Common myeloid progenitor, CD34-positive (primary cell): ENCODE results near the gene NSG1.
"Not testable (repeated sequence)": the region's sequence is repeated elsewhere in the genome, so short reads cannot be mapped to it uniquely, and the experiment has no call there.

Experiments used
- CTCF ChIA-PET: fragments of 350-600 bp; sonication (Branson Sonifier 250); formaldehyde crosslinking; loops from one replicate; lab custom pipeline; 2021; ENCODE audit warnings: antibody characterized with exemption; lab: Charles Lee
- POLR2A ChIA-PET: fragments of 350-600 bp; sonication (Branson Sonifier 250); formaldehyde crosslinking; loops from one replicate; lab custom pipeline; 2021; ENCODE audit warnings: antibody characterized with exemption; lab: Charles Lee
- DNase-seq, 3 donors: peaks; one replicate each; pipeline versions ENCODE4 v3.0.0 to v3.0.0-alpha.2; 2013
- H3K27ac ChIP-seq, 2 experiments: 1 replicate in 1 of 2; 2 replicates in 1 of 2; pipeline ENCODE4 v1.7.0; 2013; ENCODE audit warnings: inconsistent platforms in 2 of 2, low read length in 2 of 2, mild to moderate bottlenecking in 2 of 2, low read depth in 1 of 2, moderate library complexity in 1 of 2; ENCODE audit not compliant: severe bottlenecking in 2 of 2, insufficient read depth in 1 of 2, poor library complexity in 1 of 2
- H3K27me3 ChIP-seq, 5 experiments: replicated peaks in 2 of 5; 1 replicate in 3 of 5; 2 replicates in 2 of 5; pipeline versions ENCODE4 v1.6.1 to v1.7.0; 2013; ENCODE audit warnings: low read length in 4 of 5, mild to moderate bottlenecking in 2 of 5, moderate library complexity in 2 of 5, inconsistent platforms in 1 of 5; ENCODE audit not compliant: insufficient read depth in 5 of 5, control insufficient read depth in 4 of 5
- H3K36me3 ChIP-seq, 4 experiments: 1 replicate in 2 of 4; 2 replicates in 2 of 4; pipeline versions ENCODE4 v1.6.1 to v1.7.0; 2013; ENCODE audit warnings: low read length in 3 of 4, control low read depth in 1 of 4, mild to moderate bottlenecking in 1 of 4; ENCODE audit not compliant: control insufficient read depth in 4 of 4, insufficient read depth in 4 of 4
- H3K4me1 ChIP-seq, 4 experiments: 1 replicate in 3 of 4; 2 replicates in 1 of 4; pipeline versions ENCODE4 v1.6.1 to v1.7.1; 2013; ENCODE audit warnings: low read length in 3 of 4, mild to moderate bottlenecking in 3 of 4, control low read depth in 1 of 4, inconsistent platforms in 1 of 4, moderate library complexity in 1 of 4; ENCODE audit not compliant: control insufficient read depth in 4 of 4, insufficient read depth in 4 of 4; ENCODE audit errors: control extremely low read depth in 1 of 4
- H3K4me3 ChIP-seq, 7 experiments: 1 replicate in 4 of 7; 2 replicates in 3 of 7; pipeline versions ENCODE4 v1.5.1 to v1.7.0; 2013; ENCODE audit warnings: mild to moderate bottlenecking in 7 of 7, low read length in 6 of 7, moderate library complexity in 6 of 7, inconsistent platforms in 2 of 7, low read depth in 2 of 7, control low read depth in 1 of 7; ENCODE audit not compliant: insufficient read depth in 4 of 7, control insufficient read depth in 1 of 7; ENCODE audit errors: extremely low read depth in 1 of 7
- H3K9me3 ChIP-seq, 5 experiments: 1 replicate in 4 of 5; 2 replicates in 1 of 5; pipeline versions ENCODE4 v1.6.1 to v1.7.1; 2013; ENCODE audit warnings: low read length in 4 of 5, mild to moderate bottlenecking in 2 of 5, inconsistent platforms in 1 of 5, low read depth in 1 of 5, moderate library complexity in 1 of 5; ENCODE audit not compliant: control insufficient read depth in 4 of 5, insufficient read depth in 2 of 5; ENCODE audit errors: control extremely low read depth in 1 of 5
- WGBS: methylation state at CpG from one replicate; pipeline ENCODE4 v1.1.5; 2013; ENCODE audit not compliant: insufficient coverage; 5-methylcytosine and 5-hydroxymethylcytosine counted together

Gene NSG1

GRCh38 chr4:4421356-4421755, 34.5 kb downstream of the NSG1 start:
- no peak overlapping the region for H3K4me3 ChIP-seq
- H3K27ac ChIP-seq = no peak overlapping the region
- peaks cover 0 to 54% (median 26%) of the 10 kb centered on the region in 4 experiments for H3K36me3 ChIP-seq
- ChIA-PET CTCF (no interaction called here), POLR2A (no interaction called here)
- no peaks in the 10 kb centered on the region for H3K9me3 ChIP-seq
- no peak for DNase-seq
- 89% methylated on average over 7 of the region's 11 CpGs for WGBS
- H3K27me3 ChIP-seq = no peaks in the 10 kb centered on the region
- no peaks in the 10 kb centered on the region for H3K4me1 ChIP-seq

GRCh38 chr4:4422117-4422516, 35.2 kb downstream of the NSG1 start:
- H3K9me3 ChIP-seq, H3K27me3 ChIP-seq, DNase-seq, H3K27ac ChIP-seq, CTCF ChIA-PET, POLR2A ChIA-PET, H3K4me3 ChIP-seq, H3K4me1 ChIP-seq: not testable (repeated sequence)
- peaks cover 0 to 51% (median 26%) of the 10 kb centered on the region in 4 experiments for H3K36me3 ChIP-seq
- 100% methylated on average over 7 of the region's 7 CpGs for WGBS

GRCh38 chr4:4422856-4423499, 36.1 kb downstream of the NSG1 start:
- Histone ChIP-seq H3K4me3 (no peak overlapping the region), H3K36me3 (peaks cover 0 to 51% (median 30%) of the 10 kb centered on the region in 4 experiments), H3K27me3 (no peaks in the 10 kb centered on the region), H3K9me3 (no peaks in the 10 kb centered on the region), H3K27ac (no peak overlapping the region), H3K4me1 (no peaks in the 10 kb centered on the region)
- 93% methylated on average over 6 of the region's 12 CpGs for WGBS
- ChIA-PET POLR2A (no interaction called here), CTCF (interaction anchor here (0.5 to 1.5 kb wide), 2 partner anchors 10 to 11 kb away, joined by 3 to 4 read pairs; no protein-coding TSS in a partner anchor)
- no peak for DNase-seq

- ChIA-PET CTCF (interaction anchor here (1.5 kb wide), 1 partner anchor 10 kb away, joined by 3 read pairs; no protein-coding TSS in a partner anchor), POLR2A (no interaction called here)
- no peak for DNase-seq
- H3K4me3 ChIP-seq = no peak overlapping the region
- H3K36me3 ChIP-seq = peaks cover 2 to 46% (median 31%) of the 10 kb centered on the region in 4 experiments
- H3K27me3 ChIP-seq = no peaks in the 10 kb centered on the region
- H3K27ac ChIP-seq = no peak overlapping the region
- H3K4me1 ChIP-seq = no peaks in the 10 kb centered on the region
- WGBS = 98% methylated on average over 6 of the region's 9 CpGs
- H3K9me3 ChIP-seq = no peaks in the 10 kb centered on the region
These were observed 37.0 kb downstream of the NSG1 start for GRCh38 chr4:4423706-4424498.

GRCh38 chr4:4424499-4425115, 37.7 kb downstream of the NSG1 start:
- CTCF ChIA-PET = interaction anchor here (0.8 kb wide), 2 partner anchors 12 to 29 kb away, joined by 3 read pairs; no protein-coding TSS in a partner anchor
- WGBS = 93% methylated on average over 8 of the region's 8 CpGs
- POLR2A ChIA-PET = no interaction called here

GRCh38 chr4:4425119-4425690, 38.3 kb downstream of the NSG1 start:
- ChIA-PET CTCF (interaction anchor here (0.8 kb wide), 2 partner anchors 11 to 29 kb away, joined by 3 read pairs; no protein-coding TSS in a partner anchor), POLR2A (no interaction called here)
- H3K4me3 ChIP-seq = no peak overlapping the region
- H3K27me3 ChIP-seq = no peaks in the 10 kb centered on the region
- H3K4me1 ChIP-seq = no peaks in the 10 kb centered on the region
- no peaks in the 10 kb centered on the region for H3K9me3 ChIP-seq
- peaks cover 2 to 35% (median 25%) of the 10 kb centered on the region in 4 experiments for H3K36me3 ChIP-seq
- no peak for DNase-seq
- WGBS = 97% methylated on average over 11 of the region's 13 CpGs
- no peak overlapping the region for H3K27ac ChIP-seq

More at GRCh38 chr4:4424499-4425115, 37.7 kb downstream of the NSG1 start:
- no peak overlapping the region for H3K4me3 ChIP-seq
- peaks cover 2 to 41% (median 27%) of the 10 kb centered on the region in 4 experiments for H3K36me3 ChIP-seq
- H3K9me3 ChIP-seq = no peaks in the 10 kb centered on the region
- H3K27me3 ChIP-seq = no peaks in the 10 kb centered on the region
- H3K27ac ChIP-seq = no peak overlapping the region
- no peak for DNase-seq
- H3K4me1 ChIP-seq = no peaks in the 10 kb centered on the region
